Measurements from ENCODE around the gene C10orf95.
A peak's percentile ranks its signal among the peaks of the same experiment; 100 is the strongest.
"Not testable (repeated sequence)": the region's sequence is repeated elsewhere in the genome, so short reads cannot be mapped to it uniquely, and the experiment has no call there.

The C10orf95 gene

GRCh38 chr10:102462512-102463054 lies 11.2 kb upstream of the C10orf95 start:
- DNase-seq (ENCODE audit: low read depth), result no peak
- Histone ChIP-seq H3K36me3 (ENCODE audit: control insufficient read depth, insufficient read depth, low read length, severe bottlenecking) (no peaks in the 10 kb centered on the region), H3K27me3 (replicated peaks; ENCODE audit: control insufficient read depth, insufficient read depth, low read length) (peaks cover 37% of the 10 kb centered on the region), H3K4me3 (ENCODE audit: low read length) (no peak overlapping the region), H3K4me1 (ENCODE audit: control insufficient read depth, insufficient read depth, low read length) (peaks cover 7% of the 10 kb centered on the region), H3K9me3 (ENCODE audit: control insufficient read depth, low read length) (no peaks in the 10 kb centered on the region), H3K9ac (ENCODE audit: low read length) (no peak overlapping the region)

GRCh38 chr10:102461187-102462054 lies 10.1 kb upstream of the C10orf95 start:
- Histone ChIP-seq H3K9ac (ENCODE audit: low read length) (peak overlapping the region; percentile 45), H3K4me3 (ENCODE audit: low read length) (peak overlapping the region; percentile 72), H3K4me1 (ENCODE audit: control insufficient read depth, insufficient read depth, low read length) (peaks cover 7% of the 10 kb centered on the region), H3K36me3 (ENCODE audit: control insufficient read depth, insufficient read depth, low read length, severe bottlenecking) (no peaks in the 10 kb centered on the region), H3K9me3 (ENCODE audit: control insufficient read depth, low read length) (no peaks in the 10 kb centered on the region), H3K27me3 (replicated peaks; ENCODE audit: control insufficient read depth, insufficient read depth, low read length) (peaks cover 32% of the 10 kb centered on the region)
- peak; percentile 85 for DNase-seq (ENCODE audit: low read depth)

- Histone ChIP-seq H3K9me3 (ENCODE audit: control insufficient read depth, low read length) (no peaks in the 10 kb centered on the region), H3K36me3 (ENCODE audit: control insufficient read depth, insufficient read depth, low read length, severe bottlenecking) (no peaks in the 10 kb centered on the region), H3K9ac (ENCODE audit: low read length) (no peak overlapping the region), H3K4me3 (ENCODE audit: low read length) (peak overlapping the region; percentile 72), H3K27me3 (replicated peaks; ENCODE audit: control insufficient read depth, insufficient read depth, low read length) (peaks cover 32% of the 10 kb centered on the region), H3K4me1 (ENCODE audit: control insufficient read depth, insufficient read depth, low read length) (peaks cover 13% of the 10 kb centered on the region)
- DNase-seq (ENCODE audit: low read depth), result no peak
These were observed 9.5 kb upstream of the C10orf95 start for GRCh38 chr10:102460836-102461186.

DNA sequence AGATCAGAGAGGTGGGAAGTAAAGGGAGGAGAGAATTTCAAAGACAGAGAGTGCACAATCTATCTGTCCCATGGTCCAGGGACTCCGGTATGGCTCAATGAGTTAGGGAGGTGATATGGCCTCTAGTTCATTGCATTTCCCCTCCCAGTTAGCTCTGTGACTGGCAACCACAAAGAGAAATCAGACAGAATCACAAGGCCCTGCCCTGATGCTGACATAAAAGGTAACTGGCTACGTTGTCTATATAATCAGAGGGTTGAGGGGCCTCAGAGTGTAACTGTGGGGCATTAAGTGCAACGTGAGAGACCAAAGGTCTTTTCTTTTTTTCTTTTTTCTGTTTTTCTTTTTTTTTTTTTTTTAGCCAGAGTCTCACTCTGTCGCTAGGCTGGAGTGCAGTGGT lies 7.3 kb upstream of the C10orf95 start:
- Histone ChIP-seq H3K9me3 (ENCODE audit: control insufficient read depth, low read length) (no peaks in the 10 kb centered on the region), H3K9ac (ENCODE audit: low read length) (no peak overlapping the region), H3K4me3 (ENCODE audit: low read length) (no peak overlapping the region), H3K27me3 (replicated peaks; ENCODE audit: control insufficient read depth, insufficient read depth, low read length) (peaks cover 27% of the 10 kb centered on the region), H3K4me1 (ENCODE audit: control insufficient read depth, insufficient read depth, low read length) (peaks cover 20% of the 10 kb centered on the region), H3K36me3 (ENCODE audit: control insufficient read depth, insufficient read depth, low read length, severe bottlenecking) (no peaks in the 10 kb centered on the region)
- DNase-seq (ENCODE audit: low read depth), result no peak

DNA sequence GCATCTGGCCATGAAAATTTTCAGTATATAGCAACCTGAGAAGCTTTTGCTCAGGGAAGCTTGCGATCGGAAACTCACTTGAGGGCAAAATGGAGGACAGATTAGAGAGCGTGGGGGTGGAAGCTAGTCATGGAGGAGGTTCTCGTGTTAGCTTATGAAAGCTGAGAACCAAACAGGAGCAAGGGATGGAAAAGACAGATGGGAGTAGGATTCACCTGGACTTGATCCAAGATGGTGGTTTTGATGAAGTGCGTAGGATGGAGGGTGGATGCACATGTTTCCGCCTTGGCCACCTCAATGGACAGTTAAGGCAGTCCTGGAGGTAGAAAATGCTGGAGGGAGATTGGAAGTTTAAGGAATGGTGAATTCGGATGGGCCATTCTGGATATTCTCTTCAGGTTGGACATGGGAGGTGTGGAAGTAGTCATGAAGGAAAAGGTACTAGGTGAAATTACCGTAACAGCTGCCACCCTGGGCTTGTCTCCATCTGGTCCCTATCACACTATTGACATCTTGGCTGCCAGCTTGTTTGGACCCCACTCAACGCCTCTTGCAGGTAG lies 6.3 kb upstream of the C10orf95 start:
- peaks cover 24% of the 10 kb centered on the region for H3K27me3 ChIP-seq (replicated peaks; ENCODE audit: control insufficient read depth, insufficient read depth, low read length)
- H3K4me3 ChIP-seq (ENCODE audit: low read length), result no peak overlapping the region
- H3K9ac ChIP-seq (ENCODE audit: low read length), result no peak overlapping the region
- H3K9me3 ChIP-seq (ENCODE audit: control insufficient read depth, low read length), result no peaks in the 10 kb centered on the region
- no peaks in the 10 kb centered on the region for H3K36me3 ChIP-seq (ENCODE audit: control insufficient read depth, insufficient read depth, low read length, severe bottlenecking)
- no peak for DNase-seq (ENCODE audit: low read depth)
- H3K4me1 ChIP-seq (ENCODE audit: control insufficient read depth, insufficient read depth, low read length), result peaks cover 25% of the 10 kb centered on the region

DNA sequence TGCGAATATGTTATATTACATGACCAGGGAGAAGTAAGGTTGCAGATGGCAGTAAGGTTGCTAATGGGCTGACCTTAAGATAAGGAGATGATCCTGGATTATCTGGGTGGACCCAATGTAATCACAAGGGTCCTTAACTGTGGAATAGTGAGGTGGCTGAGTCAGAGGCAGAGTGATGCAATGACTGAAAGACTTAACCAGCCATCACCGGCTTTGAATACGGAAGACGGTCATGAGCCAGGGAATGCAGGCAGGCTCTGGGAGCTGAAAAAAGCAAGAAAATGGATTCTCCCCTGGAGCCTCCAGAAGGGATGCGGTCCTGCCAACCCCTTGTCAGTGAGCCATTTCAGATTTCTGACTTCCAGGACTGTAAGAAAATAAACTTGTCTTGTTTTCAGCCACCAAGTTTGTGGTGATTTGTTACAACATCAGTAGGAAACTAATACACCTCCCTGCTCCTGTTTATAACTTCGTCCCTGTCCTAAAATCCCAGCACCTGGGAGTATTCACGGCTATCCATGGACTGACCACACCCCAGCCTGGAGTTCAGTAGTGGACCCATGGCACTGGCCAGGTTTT lies 4.6 kb upstream of the C10orf95 start:
- no peaks in the 10 kb centered on the region for H3K9me3 ChIP-seq (ENCODE audit: control insufficient read depth, low read length)
- peak overlapping the region; percentile 35 for H3K9ac ChIP-seq (ENCODE audit: low read length)
- H3K27me3 ChIP-seq (replicated peaks; ENCODE audit: control insufficient read depth, insufficient read depth, low read length), result peaks cover 7% of the 10 kb centered on the region
- H3K36me3 ChIP-seq (ENCODE audit: control insufficient read depth, insufficient read depth, low read length, severe bottlenecking), result no peaks in the 10 kb centered on the region
- no peak overlapping the region for H3K4me3 ChIP-seq (ENCODE audit: low read length)
- H3K4me1 ChIP-seq (ENCODE audit: control insufficient read depth, insufficient read depth, low read length), result peaks cover 29% of the 10 kb centered on the region
- DNase-seq (ENCODE audit: low read depth), result peak; percentile 75

GRCh38 chr10:102454662-102455487 lies 3.5 kb upstream of the C10orf95 start:
- not testable (repeated sequence) for H3K27me3 ChIP-seq (replicated peaks; ENCODE audit: control insufficient read depth, insufficient read depth, low read length); H3K4me3 ChIP-seq (ENCODE audit: low read length); H3K36me3 ChIP-seq (ENCODE audit: control insufficient read depth, insufficient read depth, low read length, severe bottlenecking); DNase-seq (ENCODE audit: low read depth); H3K9ac ChIP-seq (ENCODE audit: low read length); H3K9me3 ChIP-seq (ENCODE audit: control insufficient read depth, low read length)
- peaks cover 32% of the 10 kb centered on the region for H3K4me1 ChIP-seq (ENCODE audit: control insufficient read depth, insufficient read depth, low read length)

DNA sequence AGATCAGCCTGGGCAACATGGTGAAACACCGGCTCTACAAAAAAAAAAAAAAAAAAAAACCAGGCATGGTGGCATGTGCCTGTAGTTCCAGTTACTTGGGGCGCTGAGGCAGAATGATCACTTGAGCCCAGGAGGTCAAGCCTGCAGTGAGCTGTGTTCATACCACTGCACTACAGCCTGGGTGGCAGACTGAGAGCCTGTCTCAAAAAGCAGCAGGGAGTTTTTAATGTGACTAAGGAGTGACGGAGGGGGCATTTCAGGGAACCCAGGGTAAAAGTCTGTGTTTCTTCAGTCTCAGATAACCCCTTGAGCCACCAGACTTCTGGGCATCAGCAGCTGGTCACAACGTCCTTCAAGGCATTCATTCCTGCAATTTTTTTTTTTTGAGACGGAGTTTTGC lies 2.2 kb upstream of the C10orf95 start:
- no peak for DNase-seq (ENCODE audit: low read depth)
- no peak overlapping the region for H3K4me3 ChIP-seq (ENCODE audit: low read length)
- H3K9ac ChIP-seq (ENCODE audit: low read length), result no peak overlapping the region
- H3K4me1 ChIP-seq (ENCODE audit: control insufficient read depth, insufficient read depth, low read length), result peaks cover 36% of the 10 kb centered on the region
- H3K36me3 ChIP-seq (ENCODE audit: control insufficient read depth, insufficient read depth, low read length, severe bottlenecking), result no peaks in the 10 kb centered on the region
- no peaks in the 10 kb centered on the region for H3K9me3 ChIP-seq (ENCODE audit: control insufficient read depth, low read length)
- H3K27me3 ChIP-seq (replicated peaks; ENCODE audit: control insufficient read depth, insufficient read depth, low read length), result no peaks in the 10 kb centered on the region

- Histone ChIP-seq H3K27me3 (replicated peaks; ENCODE audit: control insufficient read depth, insufficient read depth, low read length) (no peaks in the 10 kb centered on the region), H3K4me3 (ENCODE audit: low read length) (peak overlapping the region; percentile 1), H3K36me3 (ENCODE audit: control insufficient read depth, insufficient read depth, low read length, severe bottlenecking) (no peaks in the 10 kb centered on the region), H3K9me3 (ENCODE audit: control insufficient read depth, low read length) (no peaks in the 10 kb centered on the region), H3K9ac (ENCODE audit: low read length) (no peak overlapping the region), H3K4me1 (ENCODE audit: control insufficient read depth, insufficient read depth, low read length) (peaks cover 36% of the 10 kb centered on the region)
- peak; percentile 74 for DNase-seq (ENCODE audit: low read depth)
These were observed 1.5 kb upstream of the C10orf95 start for GRCh38 chr10:102452672-102453340.

DNA sequence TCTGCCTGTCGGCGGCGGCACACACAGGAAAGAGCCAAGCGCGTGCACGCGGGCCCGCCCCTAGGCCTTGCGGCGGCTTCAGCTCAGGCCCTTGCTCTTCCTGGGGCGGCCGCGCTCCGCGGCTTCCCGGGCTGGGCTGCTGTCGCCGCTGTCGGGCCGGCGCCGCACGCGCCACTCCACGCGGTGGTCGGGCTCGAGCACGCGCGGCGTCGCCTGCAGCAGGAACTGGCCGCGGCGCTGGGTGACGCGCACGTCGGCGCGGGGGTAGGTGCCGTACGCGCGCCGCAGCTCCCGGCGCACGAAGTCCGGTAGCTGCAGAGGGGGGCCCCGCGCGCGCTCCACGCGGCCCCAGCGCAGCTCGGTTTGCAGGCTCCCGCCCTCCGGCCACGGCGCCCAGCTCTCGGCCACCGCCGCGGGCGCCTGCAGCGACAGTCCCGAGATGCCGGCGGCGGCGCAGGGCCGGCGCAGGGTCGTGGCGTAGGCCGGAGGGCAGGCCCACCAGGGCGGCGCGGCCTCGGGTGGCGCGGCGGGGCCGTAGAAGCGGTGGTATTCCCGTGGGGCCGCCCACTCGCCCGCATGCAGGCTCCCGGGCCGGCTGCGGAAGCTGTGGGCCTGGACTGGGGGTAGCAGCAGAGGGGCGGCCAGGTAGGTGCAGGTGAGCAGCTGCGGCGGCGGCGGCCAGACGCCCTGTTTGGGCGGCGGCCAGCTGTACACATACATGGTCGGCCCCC lies 804 bp downstream of the C10orf95 start:
- peak; percentile 87 for DNase-seq (ENCODE audit: low read depth)
- Histone ChIP-seq H3K27me3 (replicated peaks; ENCODE audit: control insufficient read depth, insufficient read depth, low read length) (no peaks in the 10 kb centered on the region), H3K4me1 (ENCODE audit: control insufficient read depth, insufficient read depth, low read length) (peaks cover 26% of the 10 kb centered on the region), H3K9ac (ENCODE audit: low read length) (peak overlapping the region; percentile 89), H3K36me3 (ENCODE audit: control insufficient read depth, insufficient read depth, low read length, severe bottlenecking) (no peaks in the 10 kb centered on the region), H3K4me3 (ENCODE audit: low read length) (peak overlapping the region; percentile 93), H3K9me3 (ENCODE audit: control insufficient read depth, low read length) (no peaks in the 10 kb centered on the region)
